ENCODE results near the gene TBCE.
"Not testable (repeated sequence)": the region's sequence is repeated elsewhere in the genome, so short reads cannot be mapped to it uniquely, and the experiment has no call there.

Gene TBCE

GRCh38 chr1:235457856-235458255, 90.6 kb downstream of the TBCE start:
- not testable (repeated sequence) for DNase-seq

GRCh38 chr1:235460770-235461169, 93.5 kb downstream of the TBCE start:
- DNase-seq, result no peak

DNA sequence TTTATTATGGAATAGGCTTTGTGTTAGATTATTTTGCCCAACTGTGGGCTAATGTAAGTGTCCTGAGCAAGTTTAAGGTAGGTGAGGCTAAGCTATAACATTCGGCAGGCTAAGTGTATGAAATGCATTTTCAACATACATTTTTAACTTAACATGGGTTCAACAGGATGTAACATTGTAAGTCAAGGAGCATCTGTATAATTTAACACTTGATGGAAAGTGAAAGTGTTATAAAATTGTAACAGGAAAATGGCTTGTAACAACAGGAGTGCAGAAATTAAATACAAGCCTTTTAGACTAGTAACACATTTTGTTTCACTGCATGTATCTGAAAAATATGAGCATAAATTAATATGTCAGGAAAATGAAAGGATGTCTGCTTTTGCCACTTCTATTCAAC, 94.7 kb downstream of the TBCE start:
- no peak for DNase-seq

GRCh38 chr1:235462832-235463231, 95.6 kb downstream of the TBCE start:
- DNase-seq, result not testable (repeated sequence)

GRCh38 chr1:235465066-235465465, 97.8 kb downstream of the TBCE start:
- no peak for DNase-seq

GRCh38 chr1:235468004-235468403, 100.8 kb downstream of the TBCE start:
- DNase-seq, result no peak

DNA sequence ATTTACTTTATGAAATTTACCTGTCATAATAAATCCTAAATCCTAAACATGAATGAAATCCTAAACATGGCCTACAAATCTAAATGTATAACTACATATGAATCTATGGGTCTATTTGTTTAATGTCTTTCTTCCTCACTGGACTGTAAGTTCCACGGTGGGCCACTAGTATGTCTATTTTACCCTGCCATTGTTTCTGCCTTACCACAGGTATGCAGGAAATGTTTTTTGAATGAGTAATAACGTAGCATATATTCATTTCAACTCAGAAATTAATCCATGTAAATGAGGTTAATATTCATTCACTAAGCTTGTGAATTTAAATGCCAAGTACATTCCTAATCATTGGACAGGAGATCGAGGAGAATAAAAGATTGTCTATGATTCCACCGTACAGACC, 101.7 kb downstream of the TBCE start:
- DNase-seq, result no peak

DNA sequence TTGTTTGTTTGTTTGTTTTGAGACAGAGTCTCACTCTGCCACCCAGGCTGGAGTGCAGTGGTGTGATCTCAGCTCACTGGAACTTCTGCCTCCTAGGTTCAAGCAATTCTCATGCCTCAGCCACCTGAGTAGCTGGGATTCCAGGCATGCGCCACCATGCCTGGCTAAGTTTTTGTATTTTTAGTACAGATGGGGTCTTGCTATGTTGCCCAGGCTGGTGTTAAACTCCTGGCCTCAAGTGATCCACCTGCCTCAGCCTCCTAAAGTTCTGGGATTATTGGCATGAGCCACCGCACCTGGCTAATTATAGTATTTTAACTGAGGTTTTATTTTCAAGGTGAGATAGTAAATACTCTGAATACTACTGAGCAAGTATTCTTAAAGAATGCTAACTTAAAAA, 102.7 kb downstream of the TBCE start:
- not testable (repeated sequence) for DNase-seq

DNA sequence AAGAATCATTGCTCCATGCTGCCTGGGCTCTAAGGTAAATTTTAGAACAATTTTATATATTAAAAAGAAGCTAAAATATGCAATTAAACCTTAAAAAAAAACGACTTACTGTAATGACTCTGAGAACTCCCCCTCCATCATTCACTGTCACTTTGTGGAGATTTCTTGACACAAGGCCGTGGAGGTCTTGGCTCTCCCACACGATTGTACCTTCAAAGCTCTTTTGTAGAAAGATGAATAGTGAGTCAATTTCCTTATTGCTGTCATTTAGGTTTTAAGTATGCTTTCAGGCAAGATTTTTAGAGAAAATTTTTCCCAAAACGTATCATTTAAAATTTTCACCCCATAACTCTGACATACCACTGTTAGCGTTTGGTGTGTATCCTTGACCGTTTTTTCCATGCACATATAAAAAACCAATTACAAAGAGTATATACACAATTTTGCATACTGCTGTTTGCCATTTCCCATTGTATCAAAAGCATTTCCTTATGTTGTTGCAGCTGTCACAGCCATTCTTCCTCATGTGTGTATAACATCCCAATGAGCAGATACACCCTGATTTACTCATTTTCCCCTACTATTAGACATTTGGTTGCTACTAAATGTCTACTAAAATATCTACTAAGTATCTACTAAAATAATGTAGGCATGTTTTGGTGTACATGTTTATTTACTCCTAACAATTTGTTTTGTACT, 103.7 kb downstream of the TBCE start:
- no peak for DNase-seq

- no peak for DNase-seq
Measured at GRCh38 chr1:235473806-235474205, 106.6 kb downstream of the TBCE start.

- no peak for DNase-seq
Measured at GRCh38 chr1:235483090-235483489, 115.9 kb downstream of the TBCE start.

GRCh38 chr1:235485558-235485957, 118.3 kb downstream of the TBCE start:
- DNase-seq, result no peak

GRCh38 chr1:235486321-235486720, 119.1 kb downstream of the TBCE start:
- DNase-seq, result no peak

GRCh38 chr1:235491644-235492043, 124.4 kb downstream of the TBCE start:
- DNase-seq, result no peak

GRCh38 chr1:235494531-235494930, 127.3 kb downstream of the TBCE start:
- no peak for DNase-seq

DNA sequence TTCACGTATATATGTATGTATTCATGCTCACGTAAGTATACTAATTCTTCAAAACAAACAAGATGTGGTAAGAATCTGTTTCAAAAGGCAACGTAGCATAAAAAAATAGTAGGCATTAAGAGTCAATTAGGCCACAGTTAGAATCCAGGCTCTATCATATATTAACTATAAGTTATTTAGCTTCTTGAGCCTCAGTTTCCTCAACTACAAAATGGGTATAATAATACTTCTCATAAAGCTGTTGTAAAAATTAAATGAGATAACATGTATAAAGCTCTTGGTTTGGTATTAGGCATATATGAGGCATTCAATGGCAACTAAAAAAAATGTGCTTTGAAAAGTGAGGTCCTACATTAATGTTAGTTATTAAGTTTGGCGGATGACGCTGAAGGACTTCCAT, 127.8 kb downstream of the TBCE start:
- no peak for DNase-seq

- DNase-seq, result no peak
Measured at GRCh38 chr1:235495551-235495950, 128.3 kb downstream of the TBCE start.

DNA sequence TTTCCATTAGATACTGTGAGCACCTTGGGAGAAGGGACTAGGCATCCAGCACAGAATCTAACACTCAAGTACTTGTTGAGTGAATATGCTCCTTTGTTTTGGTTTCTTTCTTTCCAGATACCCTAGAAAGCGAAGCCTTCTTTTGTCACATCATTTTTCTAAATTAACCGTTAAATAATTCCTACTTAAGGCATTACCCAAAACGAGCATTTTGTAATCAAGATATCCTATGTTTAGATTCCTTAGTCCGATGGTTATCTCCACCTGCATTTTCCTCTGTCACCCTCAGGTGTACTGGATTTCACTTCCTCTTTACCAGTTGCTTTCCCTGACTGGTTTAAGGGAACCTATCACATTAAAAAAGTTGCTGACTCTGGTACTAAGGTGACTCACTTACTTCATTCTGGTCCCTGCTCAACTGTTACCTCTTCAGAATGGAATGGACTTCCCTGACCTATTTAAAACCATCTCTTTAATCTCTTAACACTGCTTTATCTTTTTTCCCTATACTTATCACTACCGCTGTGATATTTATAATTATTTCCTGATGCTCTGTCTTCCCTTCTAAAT, 133.8 kb downstream of the TBCE start:
- no peak for DNase-seq
